Measurements from ENCODE around the gene RAPGEF5.

Gene RAPGEF5

GRCh38 chr7:22403344-22403743, 46.4 kb upstream of the RAPGEF5 start:
- Histone ChIP-seq H3K4me3 (ENCODE audit: low read length) (no peak overlapping the region), H3K4me2 (ENCODE audit: low read depth, low read length) (no peak overlapping the region), H3K36me3 (replicated peaks; ENCODE audit: insufficient read depth, low read length) (no peaks in the 10 kb centered on the region), H2AFZ (ENCODE audit: low read length) (no peak overlapping the region), H3K4me1 (ENCODE audit: low read length) (peaks cover 12% of the 10 kb centered on the region), H3K27ac (ENCODE audit: low read length) (no peak overlapping the region), H3K9me3 (replicated peaks; ENCODE audit: insufficient read depth, low read length) (no peaks in the 10 kb centered on the region), H3K27me3 (replicated peaks; ENCODE audit: insufficient read depth, low read length) (no peaks in the 10 kb centered on the region), H3K9me2 (replicated peaks; ENCODE audit: insufficient read depth, low read length) (no peaks in the 10 kb centered on the region), H3F3A (ENCODE audit: insufficient read depth, low read length) (no peaks in the 10 kb centered on the region), H3K9ac (ENCODE audit: low read length) (no peak overlapping the region), H4K20me1 (ENCODE audit: insufficient read depth, low read length) (no peaks in the 10 kb centered on the region), H3K79me2 (ENCODE audit: low read length) (no peaks in the 10 kb centered on the region)
- TF ChIP-seq, protein P1, sequence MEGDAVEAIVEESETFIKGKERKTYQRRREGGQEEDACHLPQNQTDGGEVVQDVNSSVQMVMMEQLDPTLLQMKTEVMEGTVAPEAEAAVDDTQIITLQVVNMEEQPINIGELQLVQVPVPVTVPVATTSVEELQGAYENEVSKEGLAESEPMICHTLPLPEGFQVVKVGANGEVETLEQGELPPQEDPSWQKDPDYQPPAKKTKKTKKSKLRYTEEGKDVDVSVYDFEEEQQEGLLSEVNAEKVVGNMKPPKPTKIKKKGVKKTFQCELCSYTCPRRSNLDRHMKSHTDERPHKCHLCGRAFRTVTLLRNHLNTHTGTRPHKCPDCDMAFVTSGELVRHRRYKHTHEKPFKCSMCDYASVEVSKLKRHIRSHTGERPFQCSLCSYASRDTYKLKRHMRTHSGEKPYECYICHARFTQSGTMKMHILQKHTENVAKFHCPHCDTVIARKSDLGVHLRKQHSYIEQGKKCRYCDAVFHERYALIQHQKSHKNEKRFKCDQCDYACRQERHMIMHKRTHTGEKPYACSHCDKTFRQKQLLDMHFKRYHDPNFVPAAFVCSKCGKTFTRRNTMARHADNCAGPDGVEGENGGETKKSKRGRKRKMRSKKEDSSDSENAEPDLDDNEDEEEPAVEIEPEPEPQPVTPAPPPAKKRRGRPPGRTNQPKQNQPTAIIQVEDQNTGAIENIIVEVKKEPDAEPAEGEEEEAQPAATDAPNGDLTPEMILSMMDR (IDR thresholded peaks at IDR 0.05; ENCODE audit: low read length), result no peak
- TF ChIP-seq EZH2 (optimal IDR thresholded peaks at IDR 0.05; ENCODE audit: low read depth, low read length) (no peak), EZH2phosphoT487 (IDR thresholded peaks at IDR 0.05; ENCODE audit: low read length) (no peak)
- no peak for DNase-seq

DNA sequence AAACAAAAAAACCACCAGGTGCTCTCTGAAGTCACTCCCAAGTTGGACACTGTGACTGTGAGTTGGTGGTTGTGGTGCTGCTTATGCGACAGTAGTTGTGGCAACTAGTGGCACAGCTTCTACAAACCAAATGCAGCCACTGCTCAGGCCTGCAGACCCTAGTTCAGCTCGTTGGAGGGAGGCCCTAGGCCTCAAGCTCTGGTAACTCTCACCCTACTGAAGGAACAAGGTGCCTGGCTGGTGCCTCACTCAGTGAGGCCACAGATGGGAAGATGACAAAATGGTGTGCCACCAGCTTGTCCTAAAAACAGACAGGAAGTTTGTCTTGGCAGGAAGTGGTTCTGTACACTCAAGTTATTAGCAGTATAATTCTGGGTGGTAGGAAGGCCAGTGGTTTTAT, 45.3 kb upstream of the RAPGEF5 start:
- Histone ChIP-seq H3K9ac (ENCODE audit: low read length) (no peak overlapping the region), H3K4me3 (ENCODE audit: low read length) (no peak overlapping the region), H3K27me3 (replicated peaks; ENCODE audit: insufficient read depth, low read length) (no peaks in the 10 kb centered on the region), H3K27ac (ENCODE audit: low read length) (no peak overlapping the region), H3K4me2 (ENCODE audit: low read depth, low read length) (no peak overlapping the region), H4K20me1 (ENCODE audit: insufficient read depth, low read length) (no peaks in the 10 kb centered on the region), H3K9me3 (replicated peaks; ENCODE audit: insufficient read depth, low read length) (no peaks in the 10 kb centered on the region), H3K9me2 (replicated peaks; ENCODE audit: insufficient read depth, low read length) (no peaks in the 10 kb centered on the region), H3K4me1 (ENCODE audit: low read length) (peaks cover 12% of the 10 kb centered on the region), H2AFZ (ENCODE audit: low read length) (peak overlapping the region; percentile 11), H3K79me2 (ENCODE audit: low read length) (no peaks in the 10 kb centered on the region), H3K36me3 (replicated peaks; ENCODE audit: insufficient read depth, low read length) (no peaks in the 10 kb centered on the region), H3F3A (ENCODE audit: insufficient read depth, low read length) (no peaks in the 10 kb centered on the region)
- TF ChIP-seq, protein P1 (IDR thresholded peaks at IDR 0.05; ENCODE audit: low read length), result no peak
- TF ChIP-seq EZH2 (optimal IDR thresholded peaks at IDR 0.05; ENCODE audit: low read depth, low read length), result no peak
- TF ChIP-seq EZH2phosphoT487 (IDR thresholded peaks at IDR 0.05; ENCODE audit: low read length), result no peak
- peak; percentile 27 for DNase-seq

- no peak overlapping the region for H3K4me2 ChIP-seq (ENCODE audit: low read depth, low read length)
- no peak overlapping the region for H3K4me3 ChIP-seq (ENCODE audit: low read length)
- H3K27me3 ChIP-seq (replicated peaks; ENCODE audit: insufficient read depth, low read length), result no peaks in the 10 kb centered on the region
- H4K20me1 ChIP-seq (ENCODE audit: insufficient read depth, low read length), result no peaks in the 10 kb centered on the region
- H3K27ac ChIP-seq (ENCODE audit: low read length), result no peak overlapping the region
- H3K9me2 ChIP-seq (replicated peaks; ENCODE audit: insufficient read depth, low read length), result no peaks in the 10 kb centered on the region
- TF ChIP-seq, protein P1 (IDR thresholded peaks at IDR 0.05; ENCODE audit: low read length), result no peak
- TF ChIP-seq EZH2phosphoT487 (IDR thresholded peaks at IDR 0.05; ENCODE audit: low read length) (no peak), EZH2 (optimal IDR thresholded peaks at IDR 0.05; ENCODE audit: low read depth, low read length) (no peak)
- peaks cover 12% of the 10 kb centered on the region for H3K4me1 ChIP-seq (ENCODE audit: low read length)
- H3F3A ChIP-seq (ENCODE audit: insufficient read depth, low read length), result no peaks in the 10 kb centered on the region
- no peak overlapping the region for H3K9ac ChIP-seq (ENCODE audit: low read length)
- H3K79me2 ChIP-seq (ENCODE audit: low read length), result no peaks in the 10 kb centered on the region
- no peak for DNase-seq
- no peaks in the 10 kb centered on the region for H3K36me3 ChIP-seq (replicated peaks; ENCODE audit: insufficient read depth, low read length)
- no peak overlapping the region for H2AFZ ChIP-seq (ENCODE audit: low read length)
- H3K9me3 ChIP-seq (replicated peaks; ENCODE audit: insufficient read depth, low read length), result no peaks in the 10 kb centered on the region
Observed at GRCh38 chr7:22400936-22401553, 44.1 kb upstream of the RAPGEF5 start.
